Esophagus squamous epithelium (tissue), 4 donors: ENCODE results near the gene TEX50.

ENCODE experiments used
- POLR2A ChIP-seq, 4 donors: fragments of 450-650 bp; IDR thresholded peaks; one replicate each; pipeline ENCODE4 v1.6.1; 2017; ENCODE audit warnings: antibody characterized with exemption in 4 of 4, mild to moderate bottlenecking in 4 of 4, moderate library complexity in 3 of 4
- TF ChIP-seq, protein P1 (sequence below), 6 experiments: fragments of 450-650 bp in 4 of 6; fragments of 200-600 bp in 2 of 6; sonication (generic) in 2 of 6; IDR thresholded peaks; one replicate each; pipeline ENCODE4 v1.5.1; 2016 to 2019; ENCODE audit warnings: antibody characterized with exemption in 6 of 6, mild to moderate bottlenecking in 4 of 6, moderate library complexity in 4 of 6

DNA sequence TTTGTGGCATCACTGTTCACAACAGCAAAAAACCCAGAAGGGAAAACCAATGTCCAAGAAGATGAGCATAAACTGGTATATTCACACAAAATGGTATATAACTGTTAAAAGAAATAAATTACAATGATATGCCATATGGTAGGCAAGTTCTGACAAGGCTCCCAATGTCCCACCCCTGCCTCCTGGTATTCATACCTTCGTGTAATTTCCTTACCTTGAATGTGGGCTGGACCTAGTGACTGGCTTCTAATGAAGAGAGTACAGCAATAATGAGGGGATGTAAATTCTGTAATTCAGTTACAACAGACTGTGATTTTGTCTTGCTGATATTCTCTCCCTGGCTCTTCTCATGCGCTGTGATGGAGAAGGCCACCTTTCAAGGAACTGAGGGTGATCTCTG lies 25.2 kb downstream of the TEX50 start:
- no peak for TF ChIP-seq POLR2A (IDR thresholded peaks at IDR 0.05)
- TF ChIP-seq, protein P1, sequence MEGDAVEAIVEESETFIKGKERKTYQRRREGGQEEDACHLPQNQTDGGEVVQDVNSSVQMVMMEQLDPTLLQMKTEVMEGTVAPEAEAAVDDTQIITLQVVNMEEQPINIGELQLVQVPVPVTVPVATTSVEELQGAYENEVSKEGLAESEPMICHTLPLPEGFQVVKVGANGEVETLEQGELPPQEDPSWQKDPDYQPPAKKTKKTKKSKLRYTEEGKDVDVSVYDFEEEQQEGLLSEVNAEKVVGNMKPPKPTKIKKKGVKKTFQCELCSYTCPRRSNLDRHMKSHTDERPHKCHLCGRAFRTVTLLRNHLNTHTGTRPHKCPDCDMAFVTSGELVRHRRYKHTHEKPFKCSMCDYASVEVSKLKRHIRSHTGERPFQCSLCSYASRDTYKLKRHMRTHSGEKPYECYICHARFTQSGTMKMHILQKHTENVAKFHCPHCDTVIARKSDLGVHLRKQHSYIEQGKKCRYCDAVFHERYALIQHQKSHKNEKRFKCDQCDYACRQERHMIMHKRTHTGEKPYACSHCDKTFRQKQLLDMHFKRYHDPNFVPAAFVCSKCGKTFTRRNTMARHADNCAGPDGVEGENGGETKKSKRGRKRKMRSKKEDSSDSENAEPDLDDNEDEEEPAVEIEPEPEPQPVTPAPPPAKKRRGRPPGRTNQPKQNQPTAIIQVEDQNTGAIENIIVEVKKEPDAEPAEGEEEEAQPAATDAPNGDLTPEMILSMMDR (IDR thresholded peaks at IDR 0.05): no peak
